Left ventricle myocardium inferior (tissue), 1 donor: ENCODE results near the gene TNFAIP8L2. TPM values are rescaled to one million over a fixed set of nuclear protein-coding genes. Genes with fewer than 3 reads are reported as not detected.

ENCODE experiments used
- DNase-seq: peaks from one replicate; pipeline ENCODE4 v3.0.0-alpha.2; 2020
- H3K27ac ChIP-seq: fragments of 200-600 bp; replicated peaks from 2 replicates; pipeline ENCODE4 v1.8.0; 2021
- H3K27me3 ChIP-seq: fragments of 200-600 bp; 2 replicates; pipeline ENCODE4 v1.8.0; 2021; ENCODE audit warnings: low read depth
- H3K36me3 ChIP-seq: fragments of 200-600 bp; 2 replicates; pipeline ENCODE4 v1.8.0; 2021
- H3K4me1 ChIP-seq: fragments of 200-600 bp; 2 replicates; pipeline ENCODE4 v1.8.0; 2021
- H3K4me3 ChIP-seq: fragments of 200-600 bp; 2 replicates; pipeline ENCODE4 v1.8.0; 2021; ENCODE audit warnings: mild to moderate bottlenecking, moderate library complexity
- H3K9me3 ChIP-seq: fragments of 200-600 bp; replicated peaks from 2 replicates; pipeline ENCODE4 v1.8.0; 2021
- CTCF ChIP-seq: fragments of 200-600 bp; IDR thresholded peaks from 2 replicates; pipeline ENCODE4 v1.8.0; 2021; ENCODE audit warnings: antibody characterized with exemption, mild to moderate bottlenecking, borderline replicate concordance
- intact Hi-C: fragments of 100-400 bp; cut with micrococcal nuclease; formaldehyde crosslinking; loops from one replicate; pipeline ENCODE4 v1.11.0; 2022
- total RNA-seq: library from RNA; stranded (reverse); fragmentation: NEBNext Ultra II Directional; extraction: Animal tissue kit (Norgen Biotek cat#: 25700); gene quantifications from one replicate; pipeline ENCODE4 v1.2.1, GENCODE V29; 2021
- donor health status: DM: no; HTN: yes; CAD: no; lungs with severe emphysema.

Gene TNFAIP8L2
- total RNA-seq, 1 donor from 2014 or later = 0.88 TPM

GRCh38 chr1:151143057-151143435 is 13.4 kb upstream of the TNFAIP8L2 start:
- intact Hi-C loops = no loop called here
- H3K9me3 ChIP-seq = no peaks in the 10 kb centered on the region
- peak overlapping the region; percentile 92 for H3K27ac ChIP-seq
- no peaks in the 10 kb centered on the region for H3K27me3 ChIP-seq
- H3K36me3 ChIP-seq = peaks cover 25% of the 10 kb centered on the region
- peak; percentile 26 for TF ChIP-seq CTCF
- peaks cover 68% of the 10 kb centered on the region for H3K4me1 ChIP-seq
- no peak for DNase-seq
- H3K4me3 ChIP-seq = peak overlapping the region; percentile 90

GRCh38 chr1:151143986-151144385 is 12.5 kb upstream of the TNFAIP8L2 start:
- intact Hi-C loops = no loop called here
- peak overlapping the region; percentile 92 for H3K27ac ChIP-seq
- peaks cover 68% of the 10 kb centered on the region for H3K4me1 ChIP-seq
- no peaks in the 10 kb centered on the region for H3K27me3 ChIP-seq
- H3K9me3 ChIP-seq = no peaks in the 10 kb centered on the region
- peak overlapping the region; percentile 90 for H3K4me3 ChIP-seq
- no peak for TF ChIP-seq CTCF
- H3K36me3 ChIP-seq = peaks cover 16% of the 10 kb centered on the region
- no peak for DNase-seq

- no peaks in the 10 kb centered on the region for H3K9me3 ChIP-seq
- peak overlapping the region; percentile 90 for H3K4me3 ChIP-seq
- TF ChIP-seq CTCF = no peak
- H3K36me3 ChIP-seq = peaks cover 9% of the 10 kb centered on the region
- peaks cover 68% of the 10 kb centered on the region for H3K4me1 ChIP-seq
- H3K27me3 ChIP-seq = no peaks in the 10 kb centered on the region
- intact Hi-C loops = no loop called here
- peak; percentile 44 for DNase-seq
- peak overlapping the region; percentile 92 for H3K27ac ChIP-seq
These were observed 11.8 kb upstream of the TNFAIP8L2 start for GRCh38 chr1:151144474-151145303.

- Histone ChIP-seq H3K4me3 (peak overlapping the region; percentile 90), H3K36me3 (peaks cover under 1% of the 10 kb centered on the region), H3K4me1 (peaks cover 64% of the 10 kb centered on the region), H3K9me3 (no peaks in the 10 kb centered on the region), H3K27me3 (no peaks in the 10 kb centered on the region), H3K27ac (peak overlapping the region; percentile 92)
- DNase-seq = no peak
- TF ChIP-seq CTCF = no peak
- intact Hi-C loops = no loop called here
These were observed 11.0 kb upstream of the TNFAIP8L2 start for GRCh38 chr1:151145304-151146071.

GRCh38 chr1:151146072-151146411 is 10.4 kb upstream of the TNFAIP8L2 start:
- no peak for DNase-seq
- H3K4me3 ChIP-seq = peak overlapping the region; percentile 90
- H3K4me1 ChIP-seq = peaks cover 64% of the 10 kb centered on the region
- no peak for TF ChIP-seq CTCF
- H3K36me3 ChIP-seq = no peaks in the 10 kb centered on the region
- no peaks in the 10 kb centered on the region for H3K27me3 ChIP-seq
- H3K9me3 ChIP-seq = no peaks in the 10 kb centered on the region
- intact Hi-C loops = no loop called here
- H3K27ac ChIP-seq = peak overlapping the region; percentile 92
